ENCODE measurements around the gene DBN1.

- no peak for TF ChIP-seq CTCF (IDR thresholded peaks at IDR 0.05)
- no peak for TF ChIP-seq POLR2A (IDR thresholded peaks at IDR 0.05)
Measured at GRCh38 chr5:177476531-177477233, 3.2 kb upstream of the DBN1 start.

Measured in tibial nerve (tissue), 3 donors.